GM12878 (cell line): Measurements from ENCODE around the gene DNASE1L3. TPM values are rescaled to one million over a fixed set of nuclear protein-coding genes. Genes with fewer than 3 reads are reported as not detected.

Source experiments
- ATAC-seq: fragments of 200-7000 bp; cut with Tn5 transposase; 3 replicates; pipeline ENCODE4 v1.9.1; 2020; ENCODE audit warnings: mild to moderate bottlenecking, moderate library complexity
- BruUV-seq: library from RNA; stranded (reverse); fragments of 400-500 nt; replicated peaks from 2 replicates; lab custom pipeline; 2021; lab: Mats Ljungman, UMichigan
- CTCF ChIA-PET: fragments of 300-600 bp; sonication (Branson Sonifier 250); formaldehyde crosslinking; extraction: SDS; loops from one replicate; lab custom pipeline; 2021; ENCODE audit warnings: inconsistent platforms; lab: Yijun Ruan, JAX
- POLR2A ChIA-PET: fragments of 350-600 bp; formaldehyde crosslinking; extraction: SDS; loops from one replicate; lab custom pipeline; 2021; ENCODE audit warnings: inconsistent platforms; lab: Charles Lee
- RAD21 ChIA-PET: fragments of 300-600 bp; sonication (Branson Sonifier 250); formaldehyde crosslinking; loops from one replicate; lab custom pipeline; 2023; ENCODE audit warnings: antibody characterized with exemption; ENCODE audit not compliant: unreplicated experiment; lab: Charles Lee
- SMC1A ChIA-PET: fragments of 300-600 bp; sonication (Branson Sonifier 250); formaldehyde crosslinking; loops from one replicate; lab custom pipeline; 2023; ENCODE audit not compliant: unreplicated experiment, uncharacterized antibody; lab: Charles Lee
- DNase-seq: peaks from one replicate; pipeline ENCODE4 v3.0.0-alpha.2; 2011; ENCODE audit warnings: low read depth, low spot score
- FAIRE-seq: peaks from 3 replicates; lab custom pipeline; 2011; peaks lifted over from hg19 to GRCh38; lab: Jason Lieb, UNC
- H2AFZ ChIP-seq: 2 replicates; pipeline ENCODE4 v1.6.0; 2011; ENCODE audit warnings: low read depth, low read length, control low read depth; ENCODE audit not compliant: control insufficient read depth
- H3K27ac ChIP-seq: 2 replicates; pipeline ENCODE4 v1.5.1; 2011; ENCODE audit warnings: control low read depth; ENCODE audit not compliant: control insufficient read depth, insufficient read depth
- H3K27me3 ChIP-seq, 2 experiments: replicated peaks in 1 of 2; 2 replicates each; pipeline versions ENCODE4 v1.6.0 to v1.6.1; 2011; ENCODE audit warnings: low read length in 1 of 2; ENCODE audit not compliant: control insufficient read depth in 2 of 2, insufficient read depth in 2 of 2
- H3K36me3 ChIP-seq, 2 experiments: 2 replicates each; pipeline ENCODE4 v1.5.1; 2011; ENCODE audit warnings: low read length in 1 of 2; ENCODE audit not compliant: control insufficient read depth in 2 of 2, insufficient read depth in 2 of 2
- H3K4me1 ChIP-seq: 2 replicates; pipeline ENCODE4 v1.6.1; 2011; ENCODE audit warnings: mild to moderate bottlenecking, low read length, moderate library complexity, mixed read lengths; ENCODE audit not compliant: control insufficient read depth, insufficient read depth
- H3K4me2 ChIP-seq: 2 replicates; pipeline ENCODE4 v1.6.0; 2011; ENCODE audit warnings: control low read depth; ENCODE audit not compliant: control insufficient read depth, insufficient read depth
- H3K4me3 ChIP-seq: fragments of 200-600 bp; sonication (generic); 2 replicates; pipeline ENCODE4 v1.5.1; 2016
- H3K79me2 ChIP-seq: 2 replicates; pipeline ENCODE4 v1.6.0; 2011; ENCODE audit warnings: low read length; ENCODE audit not compliant: control insufficient read depth, insufficient read depth
- H3K9ac ChIP-seq: 2 replicates; pipeline ENCODE4 v1.8.0; 2011; ENCODE audit warnings: low read length, control low read depth, mixed read lengths; ENCODE audit not compliant: control insufficient read depth, insufficient read depth
- H3K9me3 ChIP-seq: replicated peaks from 3 replicates; pipeline ENCODE4 v1.5.1; 2011; ENCODE audit warnings: mild to moderate bottlenecking, low read length; ENCODE audit not compliant: control insufficient read depth, insufficient read depth
- H4K20me1 ChIP-seq: 2 replicates; pipeline ENCODE4 v1.6.0; 2011; ENCODE audit not compliant: control insufficient read depth, insufficient read depth
- CBX3 ChIP-seq: fragments of 200-600 bp; sonication (generic); IDR thresholded peaks from 2 replicates; pipeline ENCODE4 v1.6.1; 2016; ENCODE audit warnings: low read depth, borderline replicate concordance
- CEBPB ChIP-seq, 2 experiments: fragments of 150-350 bp in 1 of 2; IDR thresholded peaks; 2 replicates each; pipeline ENCODE4 v1.6.1; 2012 to 2014; ENCODE audit warnings: low read depth in 2 of 2, low read length in 2 of 2, borderline replicate concordance in 1 of 2, inconsistent platforms in 1 of 2
- CHD4 ChIP-seq: fragments of 200-600 bp; sonication (generic); IDR thresholded peaks from 2 replicates; pipeline ENCODE4 v1.6.1; 2016; ENCODE audit warnings: mild to moderate bottlenecking
- EP300 ChIP-seq, 2 experiments: fragments of 150-350 bp in 1 of 2; IDR thresholded peaks; 2 replicates each; pipeline ENCODE4 v1.6.1; 2011 to 2012; ENCODE audit warnings: low read depth in 2 of 2, low read length in 2 of 2, borderline replicate concordance in 1 of 2, improper control_type of control experiment in 1 of 2, inconsistent platforms in 1 of 2; ENCODE audit not compliant: control insufficient read depth in 1 of 2
- ETV6 ChIP-seq, 2 experiments: fragments of 450-650 bp in 1 of 2; IDR thresholded peaks in 1 of 2; conservative IDR thresholded peaks in 1 of 2; 2 replicates each; pipeline ENCODE4 v1.6.1; 2014; ENCODE audit warnings: antibody characterized with exemption in 1 of 2, borderline replicate concordance in 1 of 2, low read depth in 1 of 2, mild to moderate bottlenecking in 1 of 2, moderate library complexity in 1 of 2
- NFIC ChIP-seq: IDR thresholded peaks from 2 replicates; pipeline ENCODE4 v1.6.1; 2012; ENCODE audit warnings: low read depth, mild to moderate bottlenecking, inconsistent platforms, low read length, moderate library complexity
- NR2C2 ChIP-seq: IDR thresholded peaks from 2 replicates; pipeline ENCODE4 v1.6.1; 2011; ENCODE audit warnings: borderline replicate concordance, low read depth; ENCODE audit not compliant: control insufficient read depth, insufficient read length
- NR2F1 ChIP-seq: fragments of 450-650 bp; conservative IDR thresholded peaks from 2 replicates; pipeline ENCODE4 v1.6.1; 2017; ENCODE audit warnings: mild to moderate bottlenecking
- PAX8 ChIP-seq: fragments of 450-650 bp; IDR thresholded peaks from 2 replicates; pipeline ENCODE4 v1.6.1; 2017; ENCODE audit warnings: mild to moderate bottlenecking, moderate library complexity
- RELA ChIP-seq: fragments of 450-650 bp; IDR thresholded peaks from 2 replicates; pipeline ENCODE4 v1.8.0; 2014; ENCODE audit warnings: borderline replicate concordance; ENCODE audit not compliant: partially characterized antibody
- YBX1 ChIP-seq: fragments of 450-650 bp; IDR thresholded peaks from 2 replicates; pipeline ENCODE4 v1.6.1; 2016; ENCODE audit warnings: antibody characterized with exemption
- ZNF207 ChIP-seq: fragments of 450-650 bp; IDR thresholded peaks from 2 replicates; pipeline ENCODE4 v1.6.1; 2014; ENCODE audit warnings: antibody characterized with exemption, mild to moderate bottlenecking, borderline replicate concordance
- WGBS: methylation state at CpG from one replicate; pipeline ENCODE4 v1.1.6; 2016; ENCODE audit warnings: low lambda C conversion rate; ENCODE audit not compliant: insufficient replicate concordance, insufficient coverage; ENCODE audit errors: missing lambda C conversion rate; 5-methylcytosine and 5-hydroxymethylcytosine counted together
- in situ Hi-C: fragments of 300-500 bp; cut with MboI; formaldehyde crosslinking; loops from 9 replicates; pipeline ENCODE4 v1.14.3; 2018; ENCODE audit warnings: mixed read lengths
- intact Hi-C: fragments of 100-400 bp; cut with micrococcal nuclease; formaldehyde crosslinking; loops from one replicate; pipeline ENCODE4 v1.14.2; 2022; ENCODE audit not compliant: unreplicated experiment
- polyA plus RNA-seq, 11 experiments: library from polyadenylated mRNA; depleted of rRNA in 4 of 11; unstranded in 6 of 11; stranded (reverse) in 5 of 11; fragments of >200 nt; fragmentation: Nextera tagmentation in 4 of 11; fragmentation: Illumina TruSeq in 1 of 11; extraction: Ambion mirVana in 4 of 11; extraction: Trizol in 1 of 11; gene quantifications; 1 replicate in 1 of 11; 2 replicates in 10 of 11; pipeline versions ENCODE4 v1.2.1 to v1.2.3, GENCODE V29; 2011 to 2016; ENCODE audit warnings: inconsistent platforms in 2 of 11, missing spikeins in 2 of 11, low read depth in 1 of 11
- total RNA-seq, 4 experiments: library from RNA; depleted of rRNA in 3 of 4; stranded (reverse); fragments of >200 nt in 3 of 4; fragmentation: Illumina TruSeq in 1 of 4; extraction: Trizol in 1 of 4; gene quantifications; 2 replicates each; pipeline versions ENCODE4 v1.2.1 to v1.2.3, GENCODE V29; 2013 to 2021
- TF ChIP-seq, protein P1 (sequence below): fragments of 450-650 bp; IDR thresholded peaks from 2 replicates; pipeline ENCODE4 v1.6.1; 2018; ENCODE audit warnings: borderline replicate concordance, mild to moderate bottlenecking; ENCODE audit not compliant: partially characterized antibody

The DNASE1L3 gene
- total and polyA plus RNA-seq, 10 of the 15 experiments (the other 5 are each of a cell fraction or from before 2014, with no cell fraction given) = 3.2 to 72.1 (median 6.3) TPM

DNA sequence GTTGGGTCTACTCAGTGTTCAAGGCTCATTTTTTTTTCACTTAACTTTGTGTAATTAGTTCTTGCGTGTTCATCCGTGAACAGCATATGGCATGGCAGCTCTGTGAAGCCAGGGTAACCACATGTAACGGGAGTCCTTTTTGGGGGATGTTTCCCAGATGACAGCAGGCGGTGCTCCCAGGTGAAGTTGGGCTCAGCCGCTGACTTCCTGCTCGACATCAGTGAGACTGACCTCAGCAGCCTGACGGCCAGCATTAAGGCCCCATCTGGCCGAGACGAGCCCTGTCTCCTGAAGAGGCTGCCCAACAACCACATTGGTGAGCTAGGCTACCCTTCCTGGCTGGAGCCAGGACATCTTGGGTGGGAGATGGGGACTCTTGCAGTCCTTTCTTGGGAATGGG lies 62.7 kb downstream of the DNASE1L3 start:
- CTCF ChIA-PET = interaction anchor here (0.6 kb wide), 1 partner anchor 147 kb away, joined by 3 read pairs; no protein-coding TSS in a partner anchor
- in situ Hi-C loops = no loop called here
- SMC1A ChIA-PET = no interaction called here

More for the DNA sequence above, 62.7 kb downstream of the DNASE1L3 start:
- Histone ChIP-seq H3K4me2 (no peak overlapping the region), H4K20me1 (no peaks in the 10 kb centered on the region), H3K9me3 (no peaks in the 10 kb centered on the region), H3K4me3 (no peak overlapping the region), H2AFZ (no peak overlapping the region), H3K79me2 (no peaks in the 10 kb centered on the region), H3K27me3 (no peaks in the 10 kb centered on the region), H3K27ac (no peak overlapping the region), H3K9ac (no peak overlapping the region), H3K4me1 (no peaks in the 10 kb centered on the region), H3K36me3 (peaks cover 5 to 10% of the 10 kb centered on the region in 2 experiments; a peak in 3 of 4 replicates)
- DNase-seq (no peak), ATAC-seq (no peak), FAIRE-seq (no peak)
- no peak for TF ChIP-seq NR2C2
- no peak for TF ChIP-seq RELA
- no peak for TF ChIP-seq CBX3
- TF ChIP-seq, protein P1, sequence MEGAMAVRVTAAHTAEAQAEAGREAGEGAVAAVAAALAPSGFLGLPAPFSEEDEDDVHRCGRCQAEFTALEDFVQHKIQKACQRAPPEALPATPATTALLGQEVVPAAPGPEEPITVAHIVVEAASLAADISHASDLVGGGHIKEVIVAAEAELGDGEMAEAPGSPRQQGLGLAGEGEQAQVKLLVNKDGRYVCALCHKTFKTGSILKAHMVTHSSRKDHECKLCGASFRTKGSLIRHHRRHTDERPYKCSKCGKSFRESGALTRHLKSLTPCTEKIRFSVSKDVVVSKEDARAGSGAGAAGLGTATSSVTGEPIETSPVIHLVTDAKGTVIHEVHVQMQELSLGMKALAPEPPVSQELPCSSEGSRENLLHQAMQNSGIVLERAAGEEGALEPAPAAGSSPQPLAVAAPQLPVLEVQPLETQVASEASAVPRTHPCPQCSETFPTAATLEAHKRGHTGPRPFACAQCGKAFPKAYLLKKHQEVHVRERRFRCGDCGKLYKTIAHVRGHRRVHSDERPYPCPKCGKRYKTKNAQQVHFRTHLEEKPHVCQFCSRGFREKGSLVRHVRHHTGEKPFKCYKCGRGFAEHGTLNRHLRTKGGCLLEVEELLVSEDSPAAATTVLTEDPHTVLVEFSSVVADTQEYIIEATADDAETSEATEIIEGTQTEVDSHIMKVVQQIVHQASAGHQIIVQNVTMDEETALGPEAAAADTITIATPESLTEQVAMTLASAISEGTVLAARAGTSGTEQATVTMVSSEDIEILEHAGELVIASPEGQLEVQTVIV = no peak
- no peak for TF ChIP-seq PAX8
- no peak for TF ChIP-seq NFIC
- no peak for TF ChIP-seq CEBPB (IDR thresholded peaks at IDR 0.05; ENCODE audit: borderline replicate concordance in 1 of 2, low read depth in 2 of 2, low read length in 2 of 2)
- TF ChIP-seq NR2F1 = no peak
- TF ChIP-seq ZNF207 = no peak
- no peak for TF ChIP-seq CHD4
- TF ChIP-seq YBX1 = no peak
- no peak for TF ChIP-seq EP300 (IDR thresholded peaks at IDR 0.05; ENCODE audit: borderline replicate concordance in 1 of 2, control insufficient read depth in 1 of 2, low read depth in 2 of 2, low read length in 2 of 2)
- no peak for TF ChIP-seq ETV6 (conservative IDR thresholded peaks at IDR 0.05 in 1 of 2, IDR thresholded peaks at IDR 0.05 in 1 of 2; ENCODE audit: borderline replicate concordance in 1 of 2, low read depth in 1 of 2)
- BruUV-seq = no TSS peak
- ChIA-PET RAD21 (no interaction called here), POLR2A (no interaction called here)
- intact Hi-C loops = no loop called here
- 86% methylated on average over 9 of the region's 9 CpGs for WGBS
